SK-N-SH treated with all-trans-retinoic acid at 6 μM for 48 hours (cell line): ENCODE data around the gene FAM50A.

Experiments
- BACH2 ChIP-seq: fragments of 250-450 bp; sonication (Bioruptor Pico); IDR thresholded peaks from 2 replicates; pipeline ENCODE4 v1.9.0; 2021; ENCODE audit warnings: mild to moderate bottlenecking, borderline replicate concordance
- CREB5 ChIP-seq: fragments of 250-450 bp; sonication (Bioruptor Pico); IDR thresholded peaks from 2 replicates; pipeline ENCODE4 v1.5.1; 2020; ENCODE audit warnings: low read depth, mild to moderate bottlenecking, moderate library complexity
- CSRNP3 ChIP-seq: fragments of 250-450 bp; sonication (Bioruptor Pico); IDR thresholded peaks from 2 replicates; pipeline ENCODE4 v1.5.1; 2021; ENCODE audit warnings: mild to moderate bottlenecking, moderate library complexity
- PATZ1 ChIP-seq: fragments of 250-450 bp; sonication (Bioruptor Pico); IDR thresholded peaks from 2 replicates; pipeline ENCODE4 v1.8.0; 2020; ENCODE audit warnings: mild to moderate bottlenecking, moderate library complexity, borderline replicate concordance
- SNAI2 ChIP-seq: fragments of 250-450 bp; sonication (Bioruptor Pico); IDR thresholded peaks from 2 replicates; pipeline ENCODE4 v1.5.0; 2020; ENCODE audit warnings: mild to moderate bottlenecking, moderate library complexity
- TOX ChIP-seq: fragments of 250-450 bp; sonication (Bioruptor Pico); IDR thresholded peaks from 2 replicates; pipeline ENCODE4 v1.8.0; 2021; ENCODE audit warnings: mild to moderate bottlenecking, moderate library complexity, borderline replicate concordance

- TF ChIP-seq PATZ1 (CRISPR knock-in tag) (no peak), CREB5 (CRISPR knock-in tag) (no peak), SNAI2 (CRISPR knock-in tag) (no peak), CSRNP3 (CRISPR knock-in tag) (no peak), TOX (CRISPR knock-in tag) (no peak), BACH2 (CRISPR knock-in tag) (no peak)
These were observed 24.8 kb upstream of the FAM50A start for GRCh38 chrX:154419189-154419588.
